Natural killer cell treated with Interleukin-12 subunit alpha and Interleukin-12 subunit beta and Interleukin-15 and Interleukin-18, amount 100 ng/mL, for 72 hours (primary cell): ENCODE data around the gene DTYMK. TPM values are rescaled to one million over a fixed set of nuclear protein-coding genes. Genes with fewer than 3 reads are reported as not detected.

Source experiments
- ATAC-seq, 2 donors: fragments of 150-1000 bp; cut with Tn5 transposase in 1 of 2; sonication (Bioruptor Pico), chemical (Tn5 transposase) in 1 of 2; 2 replicates each; pipeline ENCODE4 v1.10.0; 2021
- DNase-seq: peaks from one replicate; pipeline ENCODE4 v3.0.0; 2022; ENCODE audit warnings: low spot score
- H3K27ac Mint-ChIP-seq, 2 donors: 1 replicate in 1 of 2; 2 replicates in 1 of 2; pipeline ENCODE4 v1.8.0; 2022; ENCODE audit warnings: mixed read lengths in 2 of 2, mild to moderate bottlenecking in 1 of 2, moderate library complexity in 1 of 2
- H3K27me3 Mint-ChIP-seq, 2 donors: 1 replicate in 1 of 2; 2 replicates in 1 of 2; pipeline ENCODE4 v1.8.0; 2022; ENCODE audit warnings: mixed read lengths in 2 of 2
- H3K36me3 Mint-ChIP-seq: one replicate; pipeline ENCODE4 v1.8.0; 2022; ENCODE audit warnings: mixed read lengths
- H3K4me1 Mint-ChIP-seq, 2 donors: 1 replicate in 1 of 2; 2 replicates in 1 of 2; pipeline ENCODE4 v1.8.0; 2022; ENCODE audit warnings: low read depth in 2 of 2, mixed read lengths in 2 of 2, mild to moderate bottlenecking in 1 of 2
- H3K4me3 Mint-ChIP-seq: one replicate; pipeline ENCODE4 v1.8.0; 2022; ENCODE audit warnings: mixed read lengths
- H3K9me3 Mint-ChIP-seq: 2 replicates; pipeline ENCODE4 v1.8.0; 2022; ENCODE audit warnings: mixed read lengths
- total RNA-seq, 2 donors: library from RNA; stranded (reverse); gene quantifications; one replicate each; pipeline ENCODE4 v1.2.3, GENCODE V29; 2022

The DTYMK gene
- total RNA-seq, 2 donors from 2014 or later = 65.1 to 155 TPM

GRCh38 chr2:241656190-241656741 lies 30.3 kb downstream of the DTYMK start:
- Mint-ChIP-seq H3K36me3 (peaks cover 12% of the 10 kb centered on the region), H3K27me3 (no peaks in the 10 kb centered on the region), H3K4me3 (no peak overlapping the region), H3K27ac (no peak overlapping the region), H3K9me3 (no peaks in the 10 kb centered on the region), H3K4me1 (peaks cover 0 to 5% of the 10 kb centered on the region in 2 donors)
- no peak for DNase-seq
- ATAC-seq = peak in 1 of 2 donors; percentile 31

GRCh38 chr2:241655516-241656189 lies 31.0 kb downstream of the DTYMK start:
- Mint-ChIP-seq H3K36me3 (peaks cover 12% of the 10 kb centered on the region), H3K27ac (no peak overlapping the region), H3K4me3 (no peak overlapping the region), H3K9me3 (no peaks in the 10 kb centered on the region), H3K27me3 (no peaks in the 10 kb centered on the region), H3K4me1 (peaks cover 0 to 5% of the 10 kb centered on the region in 2 donors)
- DNase-seq (no peak), ATAC-seq (no peak)

GRCh38 chr2:241654551-241654950 lies 32.1 kb downstream of the DTYMK start:
- Mint-ChIP-seq H3K9me3 (no peaks in the 10 kb centered on the region), H3K27me3 (no peaks in the 10 kb centered on the region), H3K4me1 (peaks cover 0 to 5% of the 10 kb centered on the region in 2 donors), H3K36me3 (peaks cover 12% of the 10 kb centered on the region), H3K27ac (no peak overlapping the region), H3K4me3 (no peak overlapping the region)
- DNase-seq (no peak), ATAC-seq (no peak)

GRCh38 chr2:241653210-241653750 lies 33.3 kb downstream of the DTYMK start:
- H3K36me3 Mint-ChIP-seq = peaks cover 12% of the 10 kb centered on the region
- no peak overlapping the region for H3K27ac Mint-ChIP-seq
- H3K4me1 Mint-ChIP-seq = peaks cover 4 to 10% of the 10 kb centered on the region in 2 donors
- no peak overlapping the region for H3K4me3 Mint-ChIP-seq
- DNase-seq (no peak), ATAC-seq (no peak)
- no peaks in the 10 kb centered on the region for H3K27me3 Mint-ChIP-seq
- H3K9me3 Mint-ChIP-seq = no peaks in the 10 kb centered on the region

GRCh38 chr2:241652722-241653121 lies 33.9 kb downstream of the DTYMK start:
- no peak overlapping the region for H3K27ac Mint-ChIP-seq
- H3K9me3 Mint-ChIP-seq = no peaks in the 10 kb centered on the region
- no peaks in the 10 kb centered on the region for H3K27me3 Mint-ChIP-seq
- no peak overlapping the region for H3K4me3 Mint-ChIP-seq
- peaks cover 4 to 10% of the 10 kb centered on the region in 2 donors for H3K4me1 Mint-ChIP-seq
- no peak for DNase-seq
- ATAC-seq = no peak
- H3K36me3 Mint-ChIP-seq = peaks cover 10% of the 10 kb centered on the region

GRCh38 chr2:241652142-241652541 lies 34.5 kb downstream of the DTYMK start:
- DNase-seq = no peak
- peaks cover 6% of the 10 kb centered on the region for H3K36me3 Mint-ChIP-seq
- H3K4me1 Mint-ChIP-seq = peaks cover 4 to 6% of the 10 kb centered on the region in 2 donors
- no peak overlapping the region for H3K4me3 Mint-ChIP-seq
- no peak for ATAC-seq
- H3K27ac Mint-ChIP-seq = no peak overlapping the region
- H3K27me3 Mint-ChIP-seq = no peaks in the 10 kb centered on the region
- no peaks in the 10 kb centered on the region for H3K9me3 Mint-ChIP-seq

GRCh38 chr2:241649927-241650326 lies 36.7 kb downstream of the DTYMK start:
- H3K27ac Mint-ChIP-seq = no peak overlapping the region
- H3K9me3 Mint-ChIP-seq = no peaks in the 10 kb centered on the region
- peaks cover 6 to 8% of the 10 kb centered on the region in 2 donors for H3K4me1 Mint-ChIP-seq
- no peak for ATAC-seq
- DNase-seq = no peak
- H3K27me3 Mint-ChIP-seq = no peaks in the 10 kb centered on the region
- no peak overlapping the region for H3K4me3 Mint-ChIP-seq
- no peaks in the 10 kb centered on the region for H3K36me3 Mint-ChIP-seq

GRCh38 chr2:241649404-241649803 lies 37.2 kb downstream of the DTYMK start:
- Mint-ChIP-seq H3K4me3 (no peak overlapping the region), H3K36me3 (no peaks in the 10 kb centered on the region), H3K9me3 (no peaks in the 10 kb centered on the region), H3K27ac (peak overlapping the region in 1 of 2 donors; percentile 30), H3K4me1 (peaks cover 6 to 9% of the 10 kb centered on the region in 2 donors), H3K27me3 (no peaks in the 10 kb centered on the region)
- no peak for DNase-seq
- no peak for ATAC-seq

GRCh38 chr2:241648453-241648852 lies 38.2 kb downstream of the DTYMK start:
- ATAC-seq (no peak), DNase-seq (no peak)
- Mint-ChIP-seq H3K27me3 (no peaks in the 10 kb centered on the region), H3K9me3 (no peaks in the 10 kb centered on the region), H3K27ac (peak overlapping the region in 1 of 2 donors; percentile 19), H3K4me3 (no peak overlapping the region), H3K36me3 (no peaks in the 10 kb centered on the region), H3K4me1 (peaks cover 6 to 17% of the 10 kb centered on the region in 2 donors)

GRCh38 chr2:241645915-241646645 lies 40.5 kb downstream of the DTYMK start:
- no peak for ATAC-seq
- no peak overlapping the region for H3K27ac Mint-ChIP-seq
- H3K36me3 Mint-ChIP-seq = no peaks in the 10 kb centered on the region
- H3K4me1 Mint-ChIP-seq = peaks cover 18 to 30% of the 10 kb centered on the region in 2 donors
- DNase-seq = no peak
- no peaks in the 10 kb centered on the region for H3K27me3 Mint-ChIP-seq
- H3K4me3 Mint-ChIP-seq = no peak overlapping the region
- no peaks in the 10 kb centered on the region for H3K9me3 Mint-ChIP-seq

- DNase-seq = no peak
- H3K4me1 Mint-ChIP-seq = peaks cover 25 to 38% of the 10 kb centered on the region in 2 donors
- H3K36me3 Mint-ChIP-seq = no peaks in the 10 kb centered on the region
- H3K9me3 Mint-ChIP-seq = no peaks in the 10 kb centered on the region
- no peak overlapping the region for H3K4me3 Mint-ChIP-seq
- ATAC-seq = no peak
- no peak overlapping the region for H3K27ac Mint-ChIP-seq
- no peaks in the 10 kb centered on the region for H3K27me3 Mint-ChIP-seq
These were observed 41.3 kb downstream of the DTYMK start for GRCh38 chr2:241645056-241645914.

- no peaks in the 10 kb centered on the region for H3K27me3 Mint-ChIP-seq
- DNase-seq (no peak), ATAC-seq (no peak)
- H3K4me1 Mint-ChIP-seq = peaks cover 42 to 51% of the 10 kb centered on the region in 2 donors
- peaks cover 6% of the 10 kb centered on the region for H3K36me3 Mint-ChIP-seq
- no peaks in the 10 kb centered on the region for H3K9me3 Mint-ChIP-seq
- peak overlapping the region; percentile 11 for H3K4me3 Mint-ChIP-seq
- peak overlapping the region in 1 of 2 donors; percentile 73 for H3K27ac Mint-ChIP-seq
These were observed 45.0 kb downstream of the DTYMK start for GRCh38 chr2:241641631-241642030.

- Mint-ChIP-seq H3K27ac (peak overlapping the region; percentile 23 to 46), H3K36me3 (peaks cover 6% of the 10 kb centered on the region), H3K4me1 (peaks cover 48 to 51% of the 10 kb centered on the region in 2 donors), H3K27me3 (no peaks in the 10 kb centered on the region), H3K4me3 (peak overlapping the region; percentile 18), H3K9me3 (no peaks in the 10 kb centered on the region)
- no peak for DNase-seq
- ATAC-seq = no peak
These were observed 46.3 kb downstream of the DTYMK start for GRCh38 chr2:241640165-241640795.
